ENCODE measurements around the gene SORL1-AS1.
"Not testable (repeated sequence)": the region's sequence is repeated elsewhere in the genome, so short reads cannot be mapped to it uniquely, and the experiment has no call there.

The SORL1-AS1 gene

GRCh38 chr11:121417055-121417551, 35.7 kb downstream of the SORL1-AS1 start:
- TF ChIP-seq CTCF (IDR thresholded peaks at IDR 0.05; ENCODE audit: insufficient read depth, low read depth, low read length), result no peak
- H3K4me3 ChIP-seq (ENCODE audit: low read depth, low read length), result no peak overlapping the region
- POLR2A ChIA-PET, result no interaction called here
- H3K36me3 ChIP-seq (ENCODE audit: control insufficient read depth, insufficient read depth, low read length), result no peaks in the 10 kb centered on the region
- CTCF ChIA-PET, result interaction anchor here (1.4 kb wide), 1 partner anchor 10 kb away, joined by 3 read pairs; no protein-coding TSS in a partner anchor
- DNase-seq (ENCODE audit: low read depth), result peak; percentile 21
- H3K27me3 ChIP-seq (ENCODE audit: control insufficient read depth, insufficient read depth, low read length), result no peaks in the 10 kb centered on the region

- Histone ChIP-seq H3K27me3 (ENCODE audit: control insufficient read depth, insufficient read depth, low read length) (no peaks in the 10 kb centered on the region), H3K36me3 (ENCODE audit: control insufficient read depth, insufficient read depth, low read length) (no peaks in the 10 kb centered on the region), H3K4me3 (ENCODE audit: low read depth, low read length) (no peak overlapping the region)
- CTCF ChIA-PET, result interaction anchor here (0.8 kb wide), 1 partner anchor 12 kb away, joined by 3 read pairs; no protein-coding TSS in a partner anchor
- TF ChIP-seq CTCF (IDR thresholded peaks at IDR 0.05; ENCODE audit: insufficient read depth, low read depth, low read length), result no peak
- POLR2A ChIA-PET, result no interaction called here
- no peak for DNase-seq (ENCODE audit: low read depth)
These were observed 36.9 kb downstream of the SORL1-AS1 start for GRCh38 chr11:121415856-121416255.

GRCh38 chr11:121414141-121414913, 38.4 kb downstream of the SORL1-AS1 start:
- POLR2A ChIA-PET, result no interaction called here
- Histone ChIP-seq H3K27me3 (ENCODE audit: control insufficient read depth, insufficient read depth, low read length) (no peaks in the 10 kb centered on the region), H3K36me3 (ENCODE audit: control insufficient read depth, insufficient read depth, low read length) (no peaks in the 10 kb centered on the region), H3K4me3 (ENCODE audit: low read depth, low read length) (no peak overlapping the region)
- no peak for TF ChIP-seq CTCF (IDR thresholded peaks at IDR 0.05; ENCODE audit: insufficient read depth, low read depth, low read length)
- CTCF ChIA-PET, result interaction anchor here (1.0 kb wide), 1 partner anchor 32 kb away, joined by 3 read pairs; no protein-coding TSS in a partner anchor
- DNase-seq (ENCODE audit: low read depth), result no peak

GRCh38 chr11:121412711-121413415, 39.9 kb downstream of the SORL1-AS1 start:
- CTCF ChIA-PET, result interaction anchor here (0.7 kb wide), 1 partner anchor 238 kb away, joined by 3 read pairs; no protein-coding TSS in a partner anchor
- no peak for TF ChIP-seq CTCF (IDR thresholded peaks at IDR 0.05; ENCODE audit: insufficient read depth, low read depth, low read length)

GRCh38 chr11:121412000-121412587, 40.7 kb downstream of the SORL1-AS1 start:
- Histone ChIP-seq H3K4me3 (ENCODE audit: low read depth, low read length) (no peak overlapping the region), H3K36me3 (ENCODE audit: control insufficient read depth, insufficient read depth, low read length) (no peaks in the 10 kb centered on the region), H3K27me3 (ENCODE audit: control insufficient read depth, insufficient read depth, low read length) (0 out of 2 replicates have a peak, but pooled peaks cover 3% of the 10 kb centered on the region)
- no peak for DNase-seq (ENCODE audit: low read depth)
- ChIA-PET POLR2A (no interaction called here), CTCF (no interaction called here)
- no peak for TF ChIP-seq CTCF (IDR thresholded peaks at IDR 0.05; ENCODE audit: insufficient read depth, low read depth, low read length)

More at GRCh38 chr11:121412711-121413415, 39.9 kb downstream of the SORL1-AS1 start:
- no peak for DNase-seq (ENCODE audit: low read depth)
- Histone ChIP-seq H3K27me3 (ENCODE audit: control insufficient read depth, insufficient read depth, low read length) (0 out of 2 replicates have a peak, but pooled peaks cover 3% of the 10 kb centered on the region), H3K4me3 (ENCODE audit: low read depth, low read length) (no peak overlapping the region), H3K36me3 (ENCODE audit: control insufficient read depth, insufficient read depth, low read length) (no peaks in the 10 kb centered on the region)
- POLR2A ChIA-PET, result no interaction called here

- H3K27me3 ChIP-seq (ENCODE audit: control insufficient read depth, insufficient read depth, low read length); CTCF ChIA-PET; H3K36me3 ChIP-seq (ENCODE audit: control insufficient read depth, insufficient read depth, low read length); H3K4me3 ChIP-seq (ENCODE audit: low read depth, low read length); POLR2A ChIA-PET; DNase-seq (ENCODE audit: low read depth): not testable (repeated sequence)
These were observed 41.4 kb downstream of the SORL1-AS1 start for GRCh38 chr11:121411330-121411729.

GRCh38 chr11:121410041-121410440, 42.7 kb downstream of the SORL1-AS1 start:
- CTCF ChIA-PET, result interaction anchor here (0.6 kb wide), 1 partner anchor 86 kb away, joined by 3 read pairs; no protein-coding TSS in a partner anchor
- H3K36me3 ChIP-seq (ENCODE audit: control insufficient read depth, insufficient read depth, low read length); H3K27me3 ChIP-seq (ENCODE audit: control insufficient read depth, insufficient read depth, low read length); POLR2A ChIA-PET; H3K4me3 ChIP-seq (ENCODE audit: low read depth, low read length); DNase-seq (ENCODE audit: low read depth): not testable (repeated sequence)
